HCT116 (cell line): Measurements from ENCODE around the gene ZNF777. TPM values are rescaled to one million over a fixed set of nuclear protein-coding genes. Genes with fewer than 3 reads are reported as not detected.

Source experiments
- ATAC-seq: fragments of 200-7000 bp; cut with Tn5 transposase; 2 replicates; pipeline ENCODE4 v1.9.1; 2020; ENCODE audit warnings: mild to moderate bottlenecking, moderate library complexity
- BruUV-seq: library from RNA; stranded (reverse); fragments of 400-500 nt; replicated peaks from 2 replicates; lab custom pipeline; 2021; lab: Mats Ljungman, UMichigan
- CTCF ChIA-PET: fragments of 300-600 bp; sonication (Branson Sonifier 250); formaldehyde crosslinking; loops from one replicate; lab custom pipeline; 2021; ENCODE audit warnings: antibody characterized with exemption; lab: Charles Lee
- POLR2A ChIA-PET: fragments of 300-600, 350-600 bp; sonication (Branson Sonifier 250); formaldehyde crosslinking; loops from one replicate; lab custom pipeline; 2021; ENCODE audit warnings: antibody characterized with exemption; lab: Charles Lee
- RAD21 ChIA-PET, 2 experiments: fragments of 300-600 bp; sonication (Branson Sonifier 250); formaldehyde crosslinking; loops; one replicate each; lab custom pipeline; 2023; ENCODE audit warnings: low total read pairs in 2 of 2; ENCODE audit not compliant: uncharacterized antibody in 2 of 2, unreplicated experiment in 2 of 2, low non-redundant PET in 1 of 2; lab: Charles Lee
- DNase-seq: peaks from one replicate; pipeline ENCODE4 v3.0.0-alpha.2; 2010; ENCODE audit warnings: low read depth, low spot score
- H2AFZ ChIP-seq: fragments of 200-600 bp; shearing (Covaris generic), sonication (generic); 2 replicates; pipeline ENCODE4 v1.6.1; 2017; ENCODE audit warnings: low read depth, mixed run types, mixed read lengths, antibody characterized with exemption, low read length; ENCODE audit not compliant: poor library complexity, severe bottlenecking
- H3K27ac ChIP-seq: 2 replicates; pipeline ENCODE4 v1.5.1; 2012; ENCODE audit warnings: low read depth, low read length
- H3K27me3 ChIP-seq: fragments of 200-600 bp; sonication (generic); 2 replicates; pipeline ENCODE4 v1.6.1; 2016; ENCODE audit warnings: mixed run types, low read length, mixed read lengths; ENCODE audit not compliant: insufficient read depth
- H3K36me3 ChIP-seq, 2 experiments: fragments of 200-500 bp in 1 of 2; fragments of 200-600 bp in 1 of 2; sonication (Bioruptor generic) in 1 of 2; sonication (generic) in 1 of 2; 2 replicates each; pipeline versions ENCODE4 v1.5.1 to v1.6.1; 2014 to 2016; ENCODE audit warnings: low read length in 2 of 2, inconsistent platforms in 1 of 2, mixed read lengths in 1 of 2, mixed run types in 1 of 2; ENCODE audit not compliant: insufficient read depth in 2 of 2, control insufficient read depth in 1 of 2
- H3K4me1 ChIP-seq, 2 experiments: fragments of 200-600 bp in 1 of 2; sonication (generic) in 1 of 2; 2 replicates each; pipeline versions ENCODE4 v1.5.1 to v1.6.1; 2012 to 2017; ENCODE audit warnings: low read length in 2 of 2, inconsistent platforms in 1 of 2, mild to moderate bottlenecking in 1 of 2, mixed read lengths in 1 of 2, mixed run types in 1 of 2, moderate library complexity in 1 of 2; ENCODE audit not compliant: insufficient read depth in 2 of 2, control insufficient read depth in 1 of 2
- H3K4me2 ChIP-seq: fragments of 200-600 bp; sonication (generic); 2 replicates; pipeline ENCODE4 v1.6.1; 2017; ENCODE audit warnings: mixed run types, low read length, mixed read lengths
- H3K4me3 ChIP-seq, 2 experiments: fragments of 200-600 bp in 1 of 2; sonication (generic) in 1 of 2; replicated peaks in 1 of 2; 2 replicates each; pipeline ENCODE4 v1.5.1; 2011 to 2016; ENCODE audit warnings: low read length in 2 of 2, control low read depth in 1 of 2, low read depth in 1 of 2, mild to moderate bottlenecking in 1 of 2, mixed read lengths in 1 of 2, mixed run types in 1 of 2
- H3K79me2 ChIP-seq: fragments of 200-600 bp; sonication (generic); 2 replicates; pipeline ENCODE4 v1.6.1; 2017; ENCODE audit warnings: mild to moderate bottlenecking, mixed run types, low read length, moderate library complexity, mixed read lengths; ENCODE audit not compliant: insufficient read depth
- H3K9ac ChIP-seq: fragments of 200-600 bp; sonication (generic); 2 replicates; pipeline ENCODE4 v1.6.1; 2016; ENCODE audit warnings: low read length, mixed read lengths
- H3K9me2 ChIP-seq: fragments of 200-600 bp; sonication (generic), shearing (Covaris generic); 2 replicates; pipeline ENCODE4 v1.6.1; 2017; ENCODE audit warnings: mixed run types, mild to moderate bottlenecking, moderate library complexity; ENCODE audit not compliant: insufficient read depth
- H3K9me3 ChIP-seq, 2 experiments: fragments of 200-500 bp in 1 of 2; fragments of 200-600 bp in 1 of 2; sonication (Bioruptor generic) in 1 of 2; sonication (generic) in 1 of 2; 2 replicates each; pipeline ENCODE4 v1.6.1; 2014 to 2017; ENCODE audit warnings: low read length in 2 of 2, mixed read lengths in 2 of 2, inconsistent platforms in 1 of 2, low read depth in 1 of 2, mild to moderate bottlenecking in 1 of 2, mixed run types in 1 of 2, moderate library complexity in 1 of 2; ENCODE audit not compliant: control insufficient read depth in 1 of 2, insufficient read depth in 1 of 2
- H4K20me1 ChIP-seq: fragments of 200-600 bp; sonication (generic), shearing (Covaris generic); 2 replicates; pipeline ENCODE4 v1.6.1; 2017; ENCODE audit warnings: mixed run types, mild to moderate bottlenecking, moderate library complexity; ENCODE audit not compliant: insufficient read depth
- CBX3 ChIP-seq: IDR thresholded peaks from 2 replicates; pipeline ENCODE4 v1.6.1; 2012; ENCODE audit warnings: low read depth
- CEBPB ChIP-seq: IDR thresholded peaks from 2 replicates; pipeline ENCODE4 v1.6.1; 2012; ENCODE audit warnings: low read depth
- CTCF ChIP-seq, 3 experiments: fragments of 200-600 bp in 1 of 3; sonication (generic) in 1 of 3; IDR thresholded peaks in 2 of 3; conservative IDR thresholded peaks in 1 of 3; 2 replicates each; pipeline ENCODE4 v1.5.1; 2012 to 2017; ENCODE audit warnings: low read depth in 2 of 3, low read length in 2 of 3, antibody characterized with exemption in 1 of 3, borderline replicate concordance in 1 of 3, control low read depth in 1 of 3, mild to moderate bottlenecking in 1 of 3, mixed read lengths in 1 of 3, mixed run types in 1 of 3, moderate library complexity in 1 of 3; ENCODE audit not compliant: insufficient read depth in 1 of 3
- EGR1 ChIP-seq: IDR thresholded peaks from 2 replicates; pipeline ENCODE4 v1.6.1; 2012; ENCODE audit warnings: low read depth
- EZH2 ChIP-seq: fragments of 200-600 bp; sonication (generic); IDR thresholded peaks from 2 replicates; pipeline ENCODE4 v1.6.1; 2017; ENCODE audit warnings: antibody characterized with exemption, mixed run types
- EZH2phosphoT487 ChIP-seq: fragments of 200-600 bp; IDR thresholded peaks from 2 replicates; pipeline ENCODE4 v1.6.1; 2018; ENCODE audit warnings: antibody characterized with exemption, borderline replicate concordance
- JUND ChIP-seq: IDR thresholded peaks from 2 replicates; pipeline ENCODE4 v1.6.1; 2012
- POLR2A ChIP-seq: IDR thresholded peaks from 2 replicates; pipeline ENCODE4 v1.7.0; 2011; ENCODE audit warnings: borderline replicate concordance; ENCODE audit not compliant: insufficient read depth, insufficient read length; ENCODE audit errors: extremely low read depth
- POLR2AphosphoS5 ChIP-seq: IDR thresholded peaks from 2 replicates; pipeline ENCODE4 v1.6.1; 2011; ENCODE audit warnings: mild to moderate bottlenecking, low read depth, low read length, moderate library complexity
- RAD21 ChIP-seq: IDR thresholded peaks from 2 replicates; pipeline ENCODE4 v1.6.1; 2012; ENCODE audit warnings: low read depth, mild to moderate bottlenecking
- SIN3A ChIP-seq: IDR thresholded peaks from 2 replicates; pipeline ENCODE4 v1.6.1; 2012; ENCODE audit warnings: low read depth
- SP1 ChIP-seq: IDR thresholded peaks from 2 replicates; pipeline ENCODE4 v1.6.1; 2012; ENCODE audit warnings: low read depth
- SRF ChIP-seq: IDR thresholded peaks from 2 replicates; pipeline ENCODE4 v1.6.1; 2012; ENCODE audit warnings: low read depth
- TCF7L2 ChIP-seq: IDR thresholded peaks from 2 replicates; pipeline ENCODE4 v1.7.0; 2011; ENCODE audit warnings: borderline replicate concordance, inconsistent platforms; ENCODE audit not compliant: insufficient read depth, insufficient read length; ENCODE audit errors: extremely low read depth
- YY1 ChIP-seq: IDR thresholded peaks from 2 replicates; pipeline ENCODE4 v1.6.1; 2011; ENCODE audit warnings: low read length, low read depth, moderate library complexity, mild to moderate bottlenecking; ENCODE audit not compliant: insufficient replicate concordance; ENCODE audit errors: extremely low read depth
- ZFX ChIP-seq: fragments of 450-650 bp; IDR thresholded peaks from 2 replicates; pipeline ENCODE4 v1.6.1; 2017
- ZNF274 ChIP-seq: fragments of 200-500 bp; sonication (Bioruptor generic); IDR thresholded peaks from 2 replicates; pipeline ENCODE4 v1.6.1; 2014; ENCODE audit warnings: mild to moderate bottlenecking, low read depth, low read length, inconsistent platforms
- intact Hi-C: fragments of 100-400 bp; cut with micrococcal nuclease; formaldehyde crosslinking; loops from 2 replicates; pipeline ENCODE4 v1.10.0; 2022
- total RNA-seq: library from RNA; stranded (reverse); gene quantifications from one replicate; pipeline ENCODE4 v1.2.1, GENCODE V29; 2021; ENCODE audit not compliant: unreplicated experiment
- TF ChIP-seq, protein P1 (sequence below): IDR thresholded peaks from 2 replicates; pipeline ENCODE4 v1.6.1; 2012
- TF ChIP-seq, protein P2 (sequence below): IDR thresholded peaks from 2 replicates; pipeline ENCODE4 v1.6.1; 2012; ENCODE audit warnings: low read depth

The ZNF777 gene
- total RNA-seq, 1 experiment from 2014 or later: 15.6 TPM

GRCh38 chr7:149458235-149458634, 2.6 kb downstream of the ZNF777 start:
- no peaks in the 10 kb centered on the region for H3K27me3 ChIP-seq
- no peak overlapping the region for H2AFZ ChIP-seq
- peak overlapping the region; percentile 85; the same call in 1 of the 2 replicates for H3K4me2 ChIP-seq
- intact Hi-C loops: loop anchor here (5.0 kb wide), 1 partner anchor 196 kb away; the partner anchor contains the start of gene ZNF783
- no peaks in the 10 kb centered on the region for H3K9me2 ChIP-seq
- H3K9ac ChIP-seq: no peak overlapping the region
- DNase-seq (no peak), ATAC-seq (no peak)
- H3K4me3 ChIP-seq: no peak overlapping the region
- H3K4me1 ChIP-seq: peaks cover 11 to 19% of the 10 kb centered on the region in 2 experiments; a peak in 2 of 4 replicates
- H3K27ac ChIP-seq: no peak overlapping the region
- no peaks in the 10 kb centered on the region for H4K20me1 ChIP-seq
- RAD21 ChIA-PET: no interaction called here
- BruUV-seq: no TSS peak
- no peaks in the 10 kb centered on the region for H3K9me3 ChIP-seq
- H3K36me3 ChIP-seq: peaks cover 3 to 15% of the 10 kb centered on the region in 2 experiments; a peak in 2 of 4 replicates
- no peak for TF ChIP-seq POLR2A
- no peak for TF ChIP-seq SIN3A
- no peak for TF ChIP-seq YY1
- TF ChIP-seq ZNF274: no peak
- no peak for TF ChIP-seq SRF
- no peak for TF ChIP-seq EZH2phosphoT487
- TF ChIP-seq TCF7L2: no peak
- TF ChIP-seq, protein P1, sequence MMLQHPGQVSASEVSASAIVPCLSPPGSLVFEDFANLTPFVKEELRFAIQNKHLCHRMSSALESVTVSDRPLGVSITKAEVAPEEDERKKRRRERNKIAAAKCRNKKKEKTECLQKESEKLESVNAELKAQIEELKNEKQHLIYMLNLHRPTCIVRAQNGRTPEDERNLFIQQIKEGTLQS: no peak
- TF ChIP-seq, protein P2, sequence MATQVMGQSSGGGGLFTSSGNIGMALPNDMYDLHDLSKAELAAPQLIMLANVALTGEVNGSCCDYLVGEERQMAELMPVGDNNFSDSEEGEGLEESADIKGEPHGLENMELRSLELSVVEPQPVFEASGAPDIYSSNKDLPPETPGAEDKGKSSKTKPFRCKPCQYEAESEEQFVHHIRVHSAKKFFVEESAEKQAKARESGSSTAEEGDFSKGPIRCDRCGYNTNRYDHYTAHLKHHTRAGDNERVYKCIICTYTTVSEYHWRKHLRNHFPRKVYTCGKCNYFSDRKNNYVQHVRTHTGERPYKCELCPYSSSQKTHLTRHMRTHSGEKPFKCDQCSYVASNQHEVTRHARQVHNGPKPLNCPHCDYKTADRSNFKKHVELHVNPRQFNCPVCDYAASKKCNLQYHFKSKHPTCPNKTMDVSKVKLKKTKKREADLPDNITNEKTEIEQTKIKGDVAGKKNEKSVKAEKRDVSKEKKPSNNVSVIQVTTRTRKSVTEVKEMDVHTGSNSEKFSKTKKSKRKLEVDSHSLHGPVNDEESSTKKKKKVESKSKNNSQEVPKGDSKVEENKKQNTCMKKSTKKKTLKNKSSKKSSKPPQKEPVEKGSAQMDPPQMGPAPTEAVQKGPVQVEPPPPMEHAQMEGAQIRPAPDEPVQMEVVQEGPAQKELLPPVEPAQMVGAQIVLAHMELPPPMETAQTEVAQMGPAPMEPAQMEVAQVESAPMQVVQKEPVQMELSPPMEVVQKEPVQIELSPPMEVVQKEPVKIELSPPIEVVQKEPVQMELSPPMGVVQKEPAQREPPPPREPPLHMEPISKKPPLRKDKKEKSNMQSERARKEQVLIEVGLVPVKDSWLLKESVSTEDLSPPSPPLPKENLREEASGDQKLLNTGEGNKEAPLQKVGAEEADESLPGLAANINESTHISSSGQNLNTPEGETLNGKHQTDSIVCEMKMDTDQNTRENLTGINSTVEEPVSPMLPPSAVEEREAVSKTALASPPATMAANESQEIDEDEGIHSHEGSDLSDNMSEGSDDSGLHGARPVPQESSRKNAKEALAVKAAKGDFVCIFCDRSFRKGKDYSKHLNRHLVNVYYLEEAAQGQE: no peak
- TF ChIP-seq POLR2AphosphoS5: no peak
- no peak for TF ChIP-seq SP1
- no peak for TF ChIP-seq CTCF (IDR thresholded peaks at IDR 0.05 in 2 of 3, conservative IDR thresholded peaks at IDR 0.05 in 1 of 3; ENCODE audit: borderline replicate concordance in 1 of 3, insufficient read depth in 1 of 3, low read depth in 2 of 3, low read length in 2 of 3)
- no peak for TF ChIP-seq ZFX
- no peak for TF ChIP-seq CBX3
- no peak for TF ChIP-seq JUND
- TF ChIP-seq CEBPB: no peak
- no peak for TF ChIP-seq RAD21
- no peak for TF ChIP-seq EZH2
- TF ChIP-seq EGR1: no peak
- H3K79me2 ChIP-seq: peaks cover 29% of the 10 kb centered on the region
- POLR2A ChIA-PET: no interaction called here
- CTCF ChIA-PET: interaction anchor here (1.0 to 1.2 kb wide), 2 partner anchors 35 to 166 kb away, joined by 3 to 4 read pairs; no protein-coding TSS in a partner anchor
